GM19372 (cell line): Measurements from ENCODE around the gene HS3ST4.
"Not testable (repeated sequence)": the region's sequence is repeated elsewhere in the genome, so short reads cannot be mapped to it uniquely, and the experiment has no call there.

ENCODE experiments used
- ATAC-seq: cut with Tn5 transposase; IDR thresholded peaks from one replicate; pipeline ENCODE4 v1.9.1; 2021; ENCODE audit warnings: mild to moderate bottlenecking, low read depth, moderate library complexity; ENCODE audit not compliant: unreplicated experiment

HS3ST4 gene

DNA sequence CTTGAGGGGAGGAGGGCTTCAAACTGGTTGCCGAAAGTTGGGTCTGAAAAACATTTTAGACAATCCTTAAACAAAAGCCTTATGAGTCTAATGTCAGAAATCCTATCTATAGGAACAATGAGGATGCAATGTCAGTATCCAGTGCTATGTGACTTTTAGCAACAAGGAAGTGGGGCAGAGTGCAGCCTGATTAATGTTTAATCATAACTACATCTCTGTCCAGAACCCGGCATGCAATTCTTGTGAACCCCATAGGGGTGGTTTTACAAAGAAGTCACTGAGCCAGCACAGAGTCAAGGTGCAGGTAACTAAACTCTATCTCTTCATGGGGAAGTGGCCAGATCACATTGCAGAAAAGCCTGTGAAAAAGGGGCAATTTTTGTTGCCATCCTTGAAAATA is 267.5 kb downstream of the HS3ST4 start:
- no peak for ATAC-seq

DNA sequence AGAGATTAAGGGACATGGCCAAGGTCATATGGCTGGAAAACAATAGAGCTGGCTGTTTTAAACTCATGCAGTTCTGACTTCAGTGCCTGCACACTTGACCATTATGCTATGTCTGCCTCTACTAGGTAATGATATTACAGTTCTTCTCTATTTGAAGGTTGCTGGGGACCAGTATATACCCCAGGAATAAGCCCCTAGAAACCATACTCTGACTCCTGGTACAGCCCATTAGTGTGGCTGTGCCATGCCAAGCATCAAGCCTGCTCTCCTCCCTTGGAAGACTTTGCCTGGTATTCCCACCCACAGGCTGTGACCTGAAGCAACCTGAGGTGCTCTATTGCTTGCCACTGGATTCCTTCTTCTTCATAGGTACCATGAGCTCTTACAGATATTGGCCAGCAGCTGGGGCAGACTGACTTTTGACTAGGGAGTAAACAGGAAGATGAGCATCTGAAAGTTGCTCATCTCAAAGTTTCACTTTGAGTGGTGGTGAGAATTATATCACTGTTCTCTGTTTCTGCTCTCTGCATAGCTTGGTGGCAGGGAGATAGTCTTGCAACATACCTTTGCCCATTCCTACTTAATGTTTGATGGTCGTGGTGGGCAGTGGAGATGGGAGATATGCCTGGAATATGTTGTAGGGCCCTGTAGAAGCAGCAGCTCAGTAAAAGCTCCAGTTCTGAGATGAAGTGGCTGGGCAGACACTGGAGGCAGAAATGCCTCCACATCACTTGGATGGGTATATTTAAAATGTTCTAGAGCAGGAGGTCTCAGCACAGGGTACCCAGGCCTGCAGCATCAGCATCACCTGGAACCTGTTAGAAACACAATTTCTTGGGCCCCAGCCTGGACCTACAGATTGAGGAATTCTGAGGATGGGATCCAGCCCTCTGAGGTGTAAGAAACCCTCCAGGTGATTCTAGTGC is 274.7 kb downstream of the HS3ST4 start:
- ATAC-seq: no peak

DNA sequence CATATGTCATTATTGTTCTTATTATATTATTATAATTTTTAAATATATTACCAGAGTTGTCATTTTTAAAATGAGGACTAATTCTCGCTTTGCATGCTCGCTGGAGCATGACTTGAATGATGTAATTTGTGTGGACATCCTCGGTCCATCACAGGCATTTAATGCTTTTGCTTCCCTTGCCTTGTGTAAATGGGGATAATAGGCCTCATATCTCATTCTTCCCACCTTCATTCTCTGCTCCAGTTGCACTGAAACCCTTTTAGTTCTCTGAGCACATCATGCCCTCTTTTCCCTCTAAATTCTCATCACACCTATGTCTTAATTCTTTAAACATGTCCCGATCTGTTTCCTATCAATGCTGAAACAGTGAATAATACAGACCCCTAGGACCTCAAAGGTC is 285.4 kb downstream of the HS3ST4 start:
- no peak for ATAC-seq

DNA sequence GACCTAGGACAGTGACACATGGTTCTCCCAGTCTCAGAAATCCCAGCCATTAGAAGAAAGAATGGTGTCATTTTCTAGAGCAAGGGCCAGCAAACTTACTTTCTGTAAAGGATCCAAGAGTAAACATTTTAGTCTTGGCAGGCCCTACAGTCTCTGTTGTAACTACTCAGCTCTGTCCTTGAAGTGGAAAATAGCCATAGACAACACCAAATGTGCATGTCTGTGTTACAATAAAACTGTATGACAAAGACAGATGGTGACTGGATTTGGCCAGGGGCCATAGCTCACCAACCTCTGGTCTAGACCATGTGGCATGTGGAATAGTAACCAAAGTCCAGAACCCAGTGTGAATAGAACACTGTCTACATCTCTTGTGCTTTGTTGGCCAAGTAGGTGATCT is 286.5 kb downstream of the HS3ST4 start:
- no peak for ATAC-seq

DNA sequence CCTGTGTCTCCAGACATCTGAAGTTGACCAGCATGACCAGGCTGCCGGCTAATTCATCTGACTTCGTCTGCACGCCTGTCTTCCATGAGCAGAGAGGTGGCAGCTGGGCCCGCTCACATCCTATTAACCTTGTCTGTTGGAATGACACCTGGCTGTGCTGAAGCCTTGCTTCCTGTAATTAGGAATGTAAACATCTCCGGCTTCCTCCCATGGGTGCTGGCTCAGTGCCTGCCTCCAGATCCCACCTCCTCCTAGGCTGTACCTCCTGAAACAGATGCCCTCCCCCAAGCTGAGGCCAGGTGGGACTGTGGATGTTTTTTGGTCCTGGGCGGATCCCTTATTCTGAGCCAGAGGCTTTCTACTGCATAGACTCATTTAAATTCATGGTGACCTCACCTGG is 296.3 kb downstream of the HS3ST4 start:
- no peak for ATAC-seq

DNA sequence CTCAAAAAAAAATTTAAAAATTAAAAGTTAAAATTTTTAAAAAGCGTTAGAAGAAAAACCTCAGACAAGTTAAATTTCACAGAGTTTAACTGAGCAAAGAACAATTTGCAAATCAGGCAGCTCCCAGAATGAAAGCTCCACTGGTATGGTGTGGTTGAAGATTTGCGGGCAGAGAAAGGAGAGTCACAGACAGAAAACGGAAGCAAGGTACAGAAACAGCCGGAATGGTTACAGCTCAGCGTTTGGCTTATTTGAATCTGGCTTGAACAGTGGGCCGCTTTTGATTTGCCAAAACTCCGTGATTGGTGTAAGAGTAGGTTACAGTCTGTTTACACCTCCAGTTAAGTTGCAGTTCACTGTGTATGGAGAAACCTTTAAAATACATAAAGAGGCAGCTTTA is 297.1 kb downstream of the HS3ST4 start:
- ATAC-seq: no peak

DNA sequence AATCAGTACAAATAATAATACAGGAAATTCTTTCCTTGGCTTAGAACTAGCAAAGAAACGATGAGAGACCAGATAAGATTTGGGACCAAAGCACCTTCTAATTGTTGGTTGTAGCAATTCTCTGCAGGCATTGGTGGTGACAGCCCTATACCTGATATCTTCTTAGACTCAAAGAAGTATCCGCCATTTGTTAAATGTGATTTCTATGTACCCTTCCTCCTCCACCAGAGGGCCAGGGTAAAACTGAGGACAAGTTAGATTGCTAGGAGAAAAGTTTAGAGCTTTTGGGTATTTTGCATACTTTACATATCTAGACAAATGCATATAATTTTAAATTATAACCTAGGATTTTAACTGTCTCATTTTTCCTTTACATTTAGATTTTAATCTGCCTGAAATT is 304.3 kb downstream of the HS3ST4 start:
- no peak for ATAC-seq

DNA sequence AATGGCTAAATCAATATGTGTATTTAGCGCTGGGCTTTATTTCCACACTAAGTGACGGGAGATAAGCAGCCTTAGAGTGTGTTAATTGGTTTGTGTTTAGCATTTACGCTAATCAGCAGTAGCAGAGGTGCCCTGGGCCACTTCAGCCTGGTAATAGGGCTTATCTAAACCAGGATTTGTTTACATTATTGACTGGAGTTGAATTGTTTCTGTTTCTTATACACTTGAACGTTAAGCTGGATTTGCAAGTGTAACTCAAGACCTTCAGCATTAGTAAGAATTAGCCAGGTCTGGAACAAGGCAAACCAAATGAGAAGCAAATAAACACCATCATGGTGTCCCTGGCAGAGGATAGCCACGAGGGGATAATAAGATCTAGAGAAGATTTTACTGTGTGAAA is 313.6 kb downstream of the HS3ST4 start:
- no peak for ATAC-seq

DNA sequence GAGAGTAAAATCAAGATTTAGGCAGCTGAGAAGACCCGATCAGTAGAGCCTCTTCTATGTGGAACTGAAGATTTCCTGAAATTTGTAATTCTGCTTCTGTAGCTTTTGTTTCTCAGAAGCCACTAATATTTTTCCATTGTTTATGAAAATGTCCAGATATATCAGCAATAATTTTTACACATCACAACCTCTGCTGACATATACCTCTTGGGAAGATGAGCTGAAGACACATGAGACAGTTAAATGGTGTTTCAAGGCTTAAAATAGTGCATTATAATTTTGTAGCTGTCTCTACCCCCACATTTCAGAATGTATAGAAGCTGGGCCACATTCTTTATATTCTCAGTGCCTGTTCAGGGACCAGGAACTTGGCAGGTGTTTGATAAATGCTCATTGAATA is 320.6 kb downstream of the HS3ST4 start:
- no peak for ATAC-seq

DNA sequence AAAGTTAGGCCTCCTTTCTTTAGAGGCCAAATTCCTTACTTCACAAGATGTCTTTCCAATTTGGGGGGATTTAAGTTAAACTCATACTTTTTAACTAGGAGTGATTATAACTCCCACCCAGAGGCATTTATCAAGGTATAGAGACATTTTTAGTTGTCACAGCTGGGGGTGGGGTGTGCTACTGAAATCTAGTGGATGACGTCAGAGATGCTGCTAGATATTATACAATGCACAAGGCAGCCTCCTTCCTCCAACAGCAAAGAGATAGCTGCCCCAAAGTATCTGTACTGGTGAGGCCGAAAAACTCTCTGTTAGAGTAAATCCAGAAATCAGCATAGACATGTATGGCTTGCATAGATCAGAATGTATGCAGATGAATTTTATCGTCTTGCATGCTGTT is 324.0 kb downstream of the HS3ST4 start:
- no peak for ATAC-seq

DNA sequence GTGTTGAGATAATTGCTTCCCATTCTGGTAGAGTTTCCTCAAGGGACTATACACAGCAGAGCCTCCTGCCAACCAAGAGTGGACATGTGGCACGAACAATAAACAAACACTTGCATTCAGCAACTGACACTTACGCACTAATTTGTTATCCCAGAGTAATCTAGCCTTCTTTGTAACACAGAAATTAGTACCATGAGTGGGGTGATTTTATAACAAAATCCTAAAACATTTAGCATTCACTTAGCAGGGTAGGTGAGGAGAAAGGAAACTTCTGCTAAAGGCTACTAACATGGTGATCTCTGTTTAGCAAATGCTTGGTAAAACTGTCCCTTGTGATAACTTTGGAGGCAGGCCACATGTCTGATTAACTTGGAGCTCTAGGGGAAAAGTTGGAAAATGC is 325.2 kb downstream of the HS3ST4 start:
- ATAC-seq: no peak

DNA sequence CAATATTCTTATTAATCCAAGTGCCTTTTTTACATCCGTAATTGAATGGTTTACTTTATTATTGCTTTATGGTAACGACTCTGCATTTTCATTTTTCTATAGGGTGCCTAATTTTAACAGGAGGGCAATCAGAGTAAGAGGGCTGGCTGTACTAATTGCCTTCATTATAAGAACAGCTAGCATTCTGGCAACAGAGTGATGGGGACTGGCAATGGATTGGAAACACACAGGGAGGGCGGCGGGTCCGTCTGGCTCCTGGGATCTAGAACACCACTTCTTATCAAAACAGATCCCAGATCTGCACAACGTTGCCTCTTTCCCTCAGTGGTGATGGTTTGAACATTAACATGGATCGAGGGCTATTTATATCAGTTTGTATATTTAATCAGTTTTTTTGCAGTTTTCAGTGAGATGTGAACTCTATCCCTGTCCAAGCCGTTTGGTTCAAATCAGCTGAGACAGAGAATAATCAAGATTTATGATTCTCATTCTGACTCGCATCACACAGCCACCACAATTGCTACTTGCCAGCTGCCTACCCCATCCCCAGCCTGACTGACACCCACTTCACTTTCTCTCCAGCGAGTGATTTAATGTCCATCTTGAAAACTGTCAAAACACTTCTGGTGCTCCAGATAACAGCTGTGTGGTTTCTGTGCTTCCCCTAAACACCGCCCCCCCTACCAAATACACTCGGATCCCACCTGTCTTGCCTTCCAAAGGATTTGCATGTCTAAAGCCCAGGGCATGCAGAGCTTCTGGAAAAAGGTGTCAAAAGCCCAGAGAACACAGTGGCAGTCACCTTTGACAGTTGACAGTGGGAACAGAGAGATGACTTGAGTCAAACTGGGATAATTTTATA is 327.9 kb downstream of the HS3ST4 start:
- no peak for ATAC-seq

DNA sequence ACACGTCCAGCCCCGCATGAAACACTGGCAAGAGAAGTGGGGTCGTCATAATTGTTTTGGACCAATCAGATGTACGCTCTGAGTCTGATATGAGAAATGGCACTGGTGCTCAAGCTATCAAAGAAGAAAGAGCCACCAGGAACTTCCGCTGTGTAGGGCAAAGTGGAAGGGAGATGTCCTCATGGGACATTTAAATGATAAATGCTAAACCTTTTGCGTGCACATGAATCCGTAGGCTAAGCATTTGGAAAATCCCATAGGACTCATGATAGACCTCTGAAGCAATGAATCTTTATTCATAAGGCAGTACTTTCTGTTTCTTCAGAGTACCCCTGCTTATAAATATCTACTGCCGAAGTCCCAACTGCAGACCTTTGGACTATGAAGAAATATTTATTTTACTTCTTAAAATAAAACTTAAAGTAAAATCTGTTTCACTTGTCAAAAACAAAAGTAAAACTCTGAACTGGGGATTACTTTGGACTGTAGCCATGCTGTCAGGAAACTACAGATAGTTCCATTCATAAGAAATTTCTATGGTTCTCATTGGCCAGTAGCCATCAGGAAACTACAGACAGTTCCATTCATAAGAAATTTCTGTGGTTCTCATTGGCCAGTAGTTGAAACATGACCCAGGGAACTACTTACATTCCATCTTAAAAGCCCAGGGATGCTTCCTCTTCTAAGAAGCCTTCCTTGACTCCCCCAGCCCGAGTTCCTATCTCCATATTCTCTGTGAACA is 335.1 kb downstream of the HS3ST4 start:
- no peak for ATAC-seq

DNA sequence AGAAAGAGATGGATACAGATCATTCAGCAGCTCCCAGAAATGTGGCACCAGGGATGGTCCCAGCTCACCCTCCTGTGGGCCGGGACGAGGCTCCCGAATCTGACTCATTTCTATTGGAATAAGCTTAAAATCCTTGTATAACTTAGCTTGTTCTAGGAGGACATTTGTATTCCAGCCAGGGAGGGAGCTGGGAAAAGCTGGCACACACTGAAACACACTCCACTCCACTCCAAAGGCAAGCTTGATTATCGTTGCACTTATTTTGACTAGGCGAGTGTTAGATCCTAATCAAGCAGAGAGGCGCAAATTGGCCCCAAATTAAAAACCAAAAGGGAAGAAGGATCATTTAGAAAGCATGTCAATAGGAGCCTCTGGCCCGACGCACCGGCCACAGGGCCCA is 339.5 kb downstream of the HS3ST4 start:
- no peak for ATAC-seq

DNA sequence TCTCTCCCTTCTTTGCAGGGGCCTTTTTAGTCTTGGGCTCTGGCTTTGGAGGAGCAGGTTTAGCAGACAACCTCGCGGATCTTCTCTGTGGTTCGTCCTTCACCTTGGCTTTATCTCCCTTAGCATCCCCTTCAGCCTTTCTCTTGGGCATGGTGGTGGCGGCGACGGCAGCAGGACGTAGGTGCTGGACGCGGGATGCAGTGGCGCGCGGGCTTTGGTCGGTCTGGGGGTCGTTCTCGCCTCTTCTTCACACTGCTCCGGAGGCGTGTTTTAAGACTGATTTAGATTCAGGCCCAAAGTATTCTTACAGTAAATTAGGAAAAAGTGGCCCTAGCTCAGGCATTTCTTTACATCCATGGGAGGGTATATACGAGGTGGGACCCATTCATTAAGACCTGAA is 340.9 kb downstream of the HS3ST4 start:
- not testable (repeated sequence) for ATAC-seq

DNA sequence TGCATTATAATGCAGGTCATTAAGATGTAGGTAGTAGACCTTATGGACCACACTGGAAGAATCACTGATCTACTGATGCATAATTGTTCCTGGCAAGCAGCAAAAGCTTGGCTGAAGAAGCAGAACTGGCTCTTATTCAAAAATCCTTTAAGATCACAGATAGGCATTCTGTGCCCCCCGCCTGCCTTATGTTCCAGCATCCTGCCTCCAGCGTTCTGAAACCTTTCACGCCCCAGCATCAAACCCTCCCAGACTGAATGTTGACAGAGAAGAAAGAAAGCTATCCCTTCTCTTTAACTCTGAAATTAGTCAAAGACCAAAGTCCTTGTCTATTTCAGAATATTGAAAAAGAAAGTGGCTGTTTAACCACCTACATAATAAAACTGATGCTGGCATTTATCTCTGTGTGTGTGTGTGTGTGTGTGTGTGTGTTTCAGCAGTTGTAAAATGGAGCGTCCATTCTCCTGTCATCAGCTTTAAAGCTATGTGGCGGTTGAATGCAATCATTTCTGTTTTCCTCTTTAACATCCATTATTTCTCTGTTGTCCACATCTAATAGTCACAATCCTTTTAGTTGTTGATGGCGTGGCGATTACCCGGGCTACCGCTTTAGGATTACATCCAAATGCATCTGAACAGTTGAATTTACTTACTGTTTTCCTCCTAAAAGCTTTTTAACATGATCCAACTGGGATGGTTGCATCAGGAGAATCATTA is 350.4 kb downstream of the HS3ST4 start:
- no peak for ATAC-seq

DNA sequence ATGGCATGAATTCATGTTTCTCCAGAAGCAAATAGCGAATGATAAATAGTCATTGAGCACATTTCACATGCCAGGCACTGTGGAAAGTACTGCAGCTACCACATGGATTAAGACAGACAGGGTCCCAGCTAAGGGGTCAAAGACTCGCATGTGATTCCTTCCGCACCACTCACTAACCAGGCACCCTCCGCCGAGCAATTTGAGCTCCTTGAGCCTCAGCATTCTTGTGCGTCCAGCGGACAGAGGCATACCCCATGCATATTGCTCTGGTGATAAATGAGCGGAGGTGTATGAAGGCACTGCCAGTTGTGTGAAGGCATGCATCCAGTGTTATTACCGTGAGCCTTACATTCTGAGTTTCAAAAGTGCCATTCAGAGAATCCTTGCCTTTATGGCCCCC is 358.7 kb downstream of the HS3ST4 start:
- ATAC-seq: no peak

DNA sequence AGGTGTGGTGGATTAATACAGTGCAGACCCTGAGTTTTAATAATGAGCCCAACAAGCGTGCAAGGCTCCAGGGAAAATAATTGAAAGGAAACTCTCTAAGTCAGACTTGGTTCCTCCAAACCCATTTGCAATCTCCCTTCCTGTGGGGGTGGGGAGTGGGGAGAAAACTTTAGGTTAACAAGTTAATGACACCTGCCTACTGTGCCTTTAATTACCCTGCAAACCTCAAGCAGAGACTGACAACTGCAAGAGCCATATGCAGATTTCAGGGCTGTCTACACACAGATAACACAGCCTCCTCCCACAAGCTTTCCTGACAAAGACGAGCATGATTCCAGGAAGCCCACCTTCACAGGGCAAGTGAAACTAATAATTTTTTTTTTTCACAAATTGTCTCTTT is 359.3 kb downstream of the HS3ST4 start:
- no peak for ATAC-seq

DNA sequence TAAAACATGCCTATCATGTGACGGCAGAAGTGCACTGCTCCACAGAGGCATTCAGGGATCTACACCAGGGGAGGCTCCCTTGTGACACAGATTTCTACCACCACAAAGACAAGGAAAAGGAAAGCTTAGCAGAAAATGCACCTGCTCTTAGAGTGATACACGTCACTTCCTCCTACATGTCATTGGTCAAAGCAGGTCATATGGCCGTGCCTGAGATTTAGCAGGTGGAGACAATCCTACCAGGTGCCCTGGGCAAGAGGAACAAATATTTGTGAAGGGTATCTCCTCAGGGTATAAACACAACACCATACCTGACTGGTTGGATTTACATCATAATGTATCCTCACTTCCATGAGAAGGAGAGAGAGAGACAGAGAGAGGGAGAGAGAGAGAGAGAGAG is 362.1 kb downstream of the HS3ST4 start:
- no peak for ATAC-seq

DNA sequence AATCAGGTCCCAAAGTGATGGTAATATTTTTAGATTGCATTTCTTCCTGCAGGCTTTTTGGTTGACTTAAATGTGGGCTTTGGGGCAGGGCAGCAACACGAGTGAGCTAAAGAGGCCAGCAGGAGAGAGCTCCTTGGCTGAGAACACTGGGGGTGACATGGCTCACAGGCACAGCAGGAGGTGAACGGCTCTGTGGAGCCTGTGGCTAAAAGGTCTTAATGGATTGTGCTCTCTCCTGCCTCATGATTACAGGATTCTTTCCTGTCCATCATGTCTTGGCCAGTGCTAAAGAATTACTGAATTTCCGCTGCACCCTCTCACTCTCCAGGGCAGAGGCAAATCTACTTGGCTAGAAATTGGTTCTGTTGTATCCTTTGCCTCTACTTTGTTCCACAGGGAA is 366.6 kb downstream of the HS3ST4 start:
- ATAC-seq: no peak
